ENCODE measurements around the gene PEAK1. TPM values are rescaled to one million over a fixed set of nuclear protein-coding genes. Genes with fewer than 3 reads are reported as not detected.

PEAK1 gene
- total and polyA plus RNA-seq, 2 experiments from 2014 or later, result 7.8 to 34.1 TPM

DNA sequence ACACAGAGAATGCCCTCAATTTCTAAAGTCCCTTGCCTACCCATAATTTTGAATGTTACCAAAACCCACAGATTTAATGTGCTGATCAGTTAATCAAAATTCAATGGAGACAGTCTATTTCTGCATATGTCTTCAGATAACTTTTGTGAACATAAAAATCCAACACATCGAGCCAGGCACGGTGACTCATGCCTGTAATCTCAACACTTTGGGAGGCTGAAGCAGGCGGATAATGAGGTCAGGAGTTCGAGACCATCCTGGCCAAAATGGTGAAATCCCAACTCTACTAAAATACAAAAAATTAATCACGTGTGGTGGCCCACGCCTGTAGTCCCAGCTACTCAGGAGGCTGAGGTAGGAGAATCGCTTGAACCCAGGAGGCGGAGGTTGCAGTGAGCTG, 49.3 kb downstream of the PEAK1 start:
- no peaks in the 10 kb centered on the region; the same call in 1 of the 3 replicates for H3K36me3 Mint-ChIP-seq (ENCODE audit: low read depth)
- H3K27me3 Mint-ChIP-seq (ENCODE audit: insufficient read depth, low read depth, poor library complexity), result no peaks in the 10 kb centered on the region
- no peaks in the 10 kb centered on the region for H3K36me3 ChIP-seq (ENCODE audit: insufficient read depth)
- H3K79me2 ChIP-seq (replicated peaks; ENCODE audit: insufficient read depth), result peaks cover 43% of the 10 kb centered on the region
- DNase-seq (ENCODE audit: low spot score) (no peak), ATAC-seq (no peak)
- H3K4me1 ChIP-seq (ENCODE audit: insufficient read depth), result no peaks in the 10 kb centered on the region
- H3F3A ChIP-seq (replicated peaks; ENCODE audit: low read depth), result no peaks in the 10 kb centered on the region
- no peak overlapping the region for H3K4me3 ChIP-seq
- H3K27ac Mint-ChIP-seq, result no peak overlapping the region
- no peak overlapping the region for H3K27ac ChIP-seq (ENCODE audit: low read depth)
- TF ChIP-seq STAT1 (IDR thresholded peaks at IDR 0.05; ENCODE audit: unreplicated experiment) (no peak), JUNB (IDR thresholded peaks at IDR 0.05; ENCODE audit: unreplicated experiment) (no peak), EZH2 (IDR thresholded peaks at IDR 0.05; ENCODE audit: low read depth, unreplicated experiment) (no peak), NANOG (IDR thresholded peaks at IDR 0.05; ENCODE audit: borderline replicate concordance) (no peak), POLR2AphosphoS5 (IDR thresholded peaks at IDR 0.05; ENCODE audit: low read depth) (no peak), CREB1 (CRISPR knock-in tag; IDR thresholded peaks at IDR 0.05; ENCODE audit: low read depth) (no peak), ZNF114 (CRISPR knock-in tag; IDR thresholded peaks at IDR 0.05) (no peak), EZH2phosphoT487 (IDR thresholded peaks at IDR 0.05; ENCODE audit: unreplicated experiment) (no peak), ZNF331 (CRISPR knock-in tag; IDR thresholded peaks at IDR 0.05; ENCODE audit: low read depth) (no peak)
- TF ChIP-seq, protein P1, sequence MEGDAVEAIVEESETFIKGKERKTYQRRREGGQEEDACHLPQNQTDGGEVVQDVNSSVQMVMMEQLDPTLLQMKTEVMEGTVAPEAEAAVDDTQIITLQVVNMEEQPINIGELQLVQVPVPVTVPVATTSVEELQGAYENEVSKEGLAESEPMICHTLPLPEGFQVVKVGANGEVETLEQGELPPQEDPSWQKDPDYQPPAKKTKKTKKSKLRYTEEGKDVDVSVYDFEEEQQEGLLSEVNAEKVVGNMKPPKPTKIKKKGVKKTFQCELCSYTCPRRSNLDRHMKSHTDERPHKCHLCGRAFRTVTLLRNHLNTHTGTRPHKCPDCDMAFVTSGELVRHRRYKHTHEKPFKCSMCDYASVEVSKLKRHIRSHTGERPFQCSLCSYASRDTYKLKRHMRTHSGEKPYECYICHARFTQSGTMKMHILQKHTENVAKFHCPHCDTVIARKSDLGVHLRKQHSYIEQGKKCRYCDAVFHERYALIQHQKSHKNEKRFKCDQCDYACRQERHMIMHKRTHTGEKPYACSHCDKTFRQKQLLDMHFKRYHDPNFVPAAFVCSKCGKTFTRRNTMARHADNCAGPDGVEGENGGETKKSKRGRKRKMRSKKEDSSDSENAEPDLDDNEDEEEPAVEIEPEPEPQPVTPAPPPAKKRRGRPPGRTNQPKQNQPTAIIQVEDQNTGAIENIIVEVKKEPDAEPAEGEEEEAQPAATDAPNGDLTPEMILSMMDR (conservative IDR thresholded peaks at IDR 0.05; ENCODE audit: low read depth in 2 of 2), result no peak
- TF ChIP-seq, protein P2, sequence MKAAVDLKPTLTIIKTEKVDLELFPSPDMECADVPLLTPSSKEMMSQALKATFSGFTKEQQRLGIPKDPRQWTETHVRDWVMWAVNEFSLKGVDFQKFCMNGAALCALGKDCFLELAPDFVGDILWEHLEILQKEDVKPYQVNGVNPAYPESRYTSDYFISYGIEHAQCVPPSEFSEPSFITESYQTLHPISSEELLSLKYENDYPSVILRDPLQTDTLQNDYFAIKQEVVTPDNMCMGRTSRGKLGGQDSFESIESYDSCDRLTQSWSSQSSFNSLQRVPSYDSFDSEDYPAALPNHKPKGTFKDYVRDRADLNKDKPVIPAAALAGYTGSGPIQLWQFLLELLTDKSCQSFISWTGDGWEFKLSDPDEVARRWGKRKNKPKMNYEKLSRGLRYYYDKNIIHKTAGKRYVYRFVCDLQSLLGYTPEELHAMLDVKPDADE (IDR thresholded peaks at IDR 0.05), result no peak
- TF ChIP-seq, protein P3, sequence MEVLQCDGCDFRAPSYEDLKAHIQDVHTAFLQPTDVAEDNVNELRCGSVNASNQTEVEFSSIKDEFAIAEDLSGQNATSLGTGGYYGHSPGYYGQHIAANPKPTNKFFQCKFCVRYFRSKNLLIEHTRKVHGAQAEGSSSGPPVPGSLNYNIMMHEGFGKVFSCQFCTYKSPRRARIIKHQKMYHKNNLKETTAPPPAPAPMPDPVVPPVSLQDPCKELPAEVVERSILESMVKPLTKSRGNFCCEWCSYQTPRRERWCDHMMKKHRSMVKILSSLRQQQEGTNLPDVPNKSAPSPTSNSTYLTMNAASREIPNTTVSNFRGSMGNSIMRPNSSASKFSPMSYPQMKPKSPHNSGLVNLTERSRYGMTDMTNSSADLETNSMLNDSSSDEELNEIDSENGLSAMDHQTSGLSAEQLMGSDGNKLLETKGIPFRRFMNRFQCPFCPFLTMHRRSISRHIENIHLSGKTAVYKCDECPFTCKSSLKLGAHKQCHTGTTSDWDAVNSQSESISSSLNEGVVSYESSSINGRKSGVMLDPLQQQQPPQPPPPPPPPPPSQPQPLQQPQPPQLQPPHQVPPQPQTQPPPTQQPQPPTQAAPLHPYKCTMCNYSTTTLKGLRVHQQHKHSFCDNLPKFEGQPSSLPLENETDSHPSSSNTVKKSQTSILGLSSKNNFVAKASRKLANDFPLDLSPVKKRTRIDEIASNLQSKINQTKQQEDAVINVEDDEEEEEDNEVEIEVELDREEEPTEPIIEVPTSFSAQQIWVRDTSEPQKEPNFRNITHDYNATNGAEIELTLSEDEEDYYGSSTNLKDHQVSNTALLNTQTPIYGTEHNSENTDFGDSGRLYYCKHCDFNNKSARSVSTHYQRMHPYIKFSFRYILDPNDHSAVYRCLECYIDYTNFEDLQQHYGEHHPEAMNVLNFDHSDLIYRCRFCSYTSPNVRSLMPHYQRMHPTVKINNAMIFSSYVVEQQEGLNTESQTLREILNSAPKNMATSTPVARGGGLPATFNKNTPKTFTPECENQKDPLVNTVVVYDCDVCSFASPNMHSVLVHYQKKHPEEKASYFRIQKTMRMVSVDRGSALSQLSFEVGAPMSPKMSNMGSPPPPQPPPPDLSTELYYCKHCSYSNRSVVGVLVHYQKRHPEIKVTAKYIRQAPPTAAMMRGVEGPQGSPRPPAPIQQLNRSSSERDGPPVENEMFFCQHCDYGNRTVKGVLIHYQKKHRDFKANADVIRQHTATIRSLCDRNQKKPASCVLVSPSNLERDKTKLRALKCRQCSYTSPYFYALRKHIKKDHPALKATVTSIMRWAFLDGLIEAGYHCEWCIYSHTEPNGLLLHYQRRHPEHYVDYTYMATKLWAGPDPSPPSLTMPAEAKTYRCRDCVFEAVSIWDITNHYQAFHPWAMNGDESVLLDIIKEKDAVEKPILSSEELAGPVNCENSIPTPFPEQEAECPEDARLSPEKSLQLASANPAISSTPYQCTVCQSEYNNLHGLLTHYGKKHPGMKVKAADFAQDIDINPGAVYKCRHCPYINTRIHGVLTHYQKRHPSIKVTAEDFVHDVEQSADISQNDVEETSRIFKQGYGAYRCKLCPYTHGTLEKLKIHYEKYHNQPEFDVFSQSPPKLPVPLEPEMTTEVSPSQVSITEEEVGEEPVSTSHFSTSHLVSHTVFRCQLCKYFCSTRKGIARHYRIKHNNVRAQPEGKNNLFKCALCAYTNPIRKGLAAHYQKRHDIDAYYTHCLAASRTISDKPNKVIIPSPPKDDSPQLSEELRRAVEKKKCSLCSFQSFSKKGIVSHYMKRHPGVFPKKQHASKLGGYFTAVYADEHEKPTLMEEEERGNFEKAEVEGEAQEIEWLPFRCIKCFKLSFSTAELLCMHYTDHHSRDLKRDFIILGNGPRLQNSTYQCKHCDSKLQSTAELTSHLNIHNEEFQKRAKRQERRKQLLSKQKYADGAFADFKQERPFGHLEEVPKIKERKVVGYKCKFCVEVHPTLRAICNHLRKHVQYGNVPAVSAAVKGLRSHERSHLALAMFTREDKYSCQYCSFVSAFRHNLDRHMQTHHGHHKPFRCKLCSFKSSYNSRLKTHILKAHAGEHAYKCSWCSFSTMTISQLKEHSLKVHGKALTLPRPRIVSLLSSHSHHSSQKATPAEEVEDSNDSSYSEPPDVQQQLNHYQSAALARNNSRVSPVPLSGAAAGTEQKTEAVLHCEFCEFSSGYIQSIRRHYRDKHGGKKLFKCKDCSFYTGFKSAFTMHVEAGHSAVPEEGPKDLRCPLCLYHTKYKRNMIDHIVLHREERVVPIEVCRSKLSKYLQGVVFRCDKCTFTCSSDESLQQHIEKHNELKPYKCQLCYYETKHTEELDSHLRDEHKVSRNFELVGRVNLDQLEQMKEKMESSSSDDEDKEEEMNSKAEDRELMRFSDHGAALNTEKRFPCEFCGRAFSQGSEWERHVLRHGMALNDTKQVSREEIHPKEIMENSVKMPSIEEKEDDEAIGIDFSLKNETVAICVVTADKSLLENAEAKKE (CRISPR knock-in tag; IDR thresholded peaks at IDR 0.05), result no peak
- TF ChIP-seq, protein P4, sequence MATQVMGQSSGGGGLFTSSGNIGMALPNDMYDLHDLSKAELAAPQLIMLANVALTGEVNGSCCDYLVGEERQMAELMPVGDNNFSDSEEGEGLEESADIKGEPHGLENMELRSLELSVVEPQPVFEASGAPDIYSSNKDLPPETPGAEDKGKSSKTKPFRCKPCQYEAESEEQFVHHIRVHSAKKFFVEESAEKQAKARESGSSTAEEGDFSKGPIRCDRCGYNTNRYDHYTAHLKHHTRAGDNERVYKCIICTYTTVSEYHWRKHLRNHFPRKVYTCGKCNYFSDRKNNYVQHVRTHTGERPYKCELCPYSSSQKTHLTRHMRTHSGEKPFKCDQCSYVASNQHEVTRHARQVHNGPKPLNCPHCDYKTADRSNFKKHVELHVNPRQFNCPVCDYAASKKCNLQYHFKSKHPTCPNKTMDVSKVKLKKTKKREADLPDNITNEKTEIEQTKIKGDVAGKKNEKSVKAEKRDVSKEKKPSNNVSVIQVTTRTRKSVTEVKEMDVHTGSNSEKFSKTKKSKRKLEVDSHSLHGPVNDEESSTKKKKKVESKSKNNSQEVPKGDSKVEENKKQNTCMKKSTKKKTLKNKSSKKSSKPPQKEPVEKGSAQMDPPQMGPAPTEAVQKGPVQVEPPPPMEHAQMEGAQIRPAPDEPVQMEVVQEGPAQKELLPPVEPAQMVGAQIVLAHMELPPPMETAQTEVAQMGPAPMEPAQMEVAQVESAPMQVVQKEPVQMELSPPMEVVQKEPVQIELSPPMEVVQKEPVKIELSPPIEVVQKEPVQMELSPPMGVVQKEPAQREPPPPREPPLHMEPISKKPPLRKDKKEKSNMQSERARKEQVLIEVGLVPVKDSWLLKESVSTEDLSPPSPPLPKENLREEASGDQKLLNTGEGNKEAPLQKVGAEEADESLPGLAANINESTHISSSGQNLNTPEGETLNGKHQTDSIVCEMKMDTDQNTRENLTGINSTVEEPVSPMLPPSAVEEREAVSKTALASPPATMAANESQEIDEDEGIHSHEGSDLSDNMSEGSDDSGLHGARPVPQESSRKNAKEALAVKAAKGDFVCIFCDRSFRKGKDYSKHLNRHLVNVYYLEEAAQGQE (IDR thresholded peaks at IDR 0.05; ENCODE audit: unreplicated experiment), result no peak
- H2AFZ ChIP-seq, result no peak overlapping the region
- no peaks in the 10 kb centered on the region for H3K27me3 ChIP-seq (ENCODE audit: insufficient read depth)
- peaks cover 8% of the 10 kb centered on the region for H3K4me1 Mint-ChIP-seq
- H3K9me3 Mint-ChIP-seq, result no peaks in the 10 kb centered on the region; the same call in 2 of the 3 replicates
- H4K20me1 ChIP-seq (replicated peaks; ENCODE audit: insufficient read depth), result peaks cover 6% of the 10 kb centered on the region; the same call in 1 of the 2 replicates
- H3K4me3 Mint-ChIP-seq, result no peak overlapping the region
- no peaks in the 10 kb centered on the region for H3K9me2 ChIP-seq (ENCODE audit: insufficient read depth)
- no peak overlapping the region for H3K4me2 ChIP-seq
